ENCODE data around the gene RAPGEF1.
"Not testable (repeated sequence)": the region's sequence is repeated elsewhere in the genome, so short reads cannot be mapped to it uniquely, and the experiment has no call there.

The RAPGEF1 gene

DNA sequence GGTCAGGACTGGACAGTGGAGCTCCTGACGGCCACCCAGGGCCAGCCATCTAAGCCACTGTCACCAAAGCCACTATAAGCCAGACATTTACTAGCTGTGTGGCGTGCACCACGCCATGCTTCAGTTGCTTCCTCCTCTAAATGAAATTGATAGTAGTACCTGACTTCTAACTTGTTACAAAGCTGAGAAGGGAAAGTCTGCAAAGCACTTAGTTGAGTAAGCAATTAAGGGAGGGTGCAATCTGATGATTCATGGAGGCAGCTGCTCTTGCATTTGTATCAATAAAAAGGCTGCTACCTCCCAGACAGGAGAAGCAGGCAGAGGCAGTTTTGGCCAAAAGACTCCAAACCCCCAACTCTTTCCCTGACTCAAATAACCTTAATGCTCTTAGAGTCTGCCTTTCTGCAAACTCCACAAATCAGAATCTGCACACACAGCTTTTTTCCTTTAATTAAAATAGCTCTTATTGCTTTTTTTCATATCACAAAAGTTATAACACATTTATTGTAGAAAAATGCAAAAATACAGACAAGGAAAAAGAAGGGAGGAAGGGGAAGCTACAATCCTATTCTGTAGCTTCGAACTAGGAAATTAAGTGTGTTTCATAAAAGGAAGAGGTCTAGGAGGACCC lies 19.3 kb upstream of the RAPGEF1 start:
- TF ChIP-seq, protein P1, sequence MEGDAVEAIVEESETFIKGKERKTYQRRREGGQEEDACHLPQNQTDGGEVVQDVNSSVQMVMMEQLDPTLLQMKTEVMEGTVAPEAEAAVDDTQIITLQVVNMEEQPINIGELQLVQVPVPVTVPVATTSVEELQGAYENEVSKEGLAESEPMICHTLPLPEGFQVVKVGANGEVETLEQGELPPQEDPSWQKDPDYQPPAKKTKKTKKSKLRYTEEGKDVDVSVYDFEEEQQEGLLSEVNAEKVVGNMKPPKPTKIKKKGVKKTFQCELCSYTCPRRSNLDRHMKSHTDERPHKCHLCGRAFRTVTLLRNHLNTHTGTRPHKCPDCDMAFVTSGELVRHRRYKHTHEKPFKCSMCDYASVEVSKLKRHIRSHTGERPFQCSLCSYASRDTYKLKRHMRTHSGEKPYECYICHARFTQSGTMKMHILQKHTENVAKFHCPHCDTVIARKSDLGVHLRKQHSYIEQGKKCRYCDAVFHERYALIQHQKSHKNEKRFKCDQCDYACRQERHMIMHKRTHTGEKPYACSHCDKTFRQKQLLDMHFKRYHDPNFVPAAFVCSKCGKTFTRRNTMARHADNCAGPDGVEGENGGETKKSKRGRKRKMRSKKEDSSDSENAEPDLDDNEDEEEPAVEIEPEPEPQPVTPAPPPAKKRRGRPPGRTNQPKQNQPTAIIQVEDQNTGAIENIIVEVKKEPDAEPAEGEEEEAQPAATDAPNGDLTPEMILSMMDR (IDR thresholded peaks at IDR 0.05; ENCODE audit: borderline replicate concordance, insufficient read depth, low read depth, low read length), result no peak
- H3K4me3 ChIP-seq (ENCODE audit: low read depth, low read length), result no peak overlapping the region

DNA sequence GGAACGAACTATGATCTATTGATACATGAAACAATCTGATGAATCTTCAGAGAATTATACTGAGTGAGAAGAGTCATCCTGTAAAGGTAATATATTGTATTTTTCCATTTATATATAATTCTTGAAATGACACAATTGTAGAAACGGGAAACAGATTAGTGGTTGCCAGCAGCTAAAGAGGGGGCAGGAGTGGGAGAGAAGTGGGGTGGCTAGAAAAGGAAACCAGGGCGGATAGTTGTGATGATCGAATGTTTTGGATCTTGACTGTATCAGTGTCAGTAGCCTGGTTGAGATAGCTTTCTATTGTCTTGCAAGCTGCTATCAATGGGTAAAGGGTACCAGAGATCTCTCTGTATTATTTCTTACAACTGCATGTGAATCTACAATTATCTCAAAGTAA lies 17.7 kb upstream of the RAPGEF1 start:
- TF ChIP-seq, protein P1 (IDR thresholded peaks at IDR 0.05; ENCODE audit: borderline replicate concordance, insufficient read depth, low read depth, low read length), result no peak

DNA sequence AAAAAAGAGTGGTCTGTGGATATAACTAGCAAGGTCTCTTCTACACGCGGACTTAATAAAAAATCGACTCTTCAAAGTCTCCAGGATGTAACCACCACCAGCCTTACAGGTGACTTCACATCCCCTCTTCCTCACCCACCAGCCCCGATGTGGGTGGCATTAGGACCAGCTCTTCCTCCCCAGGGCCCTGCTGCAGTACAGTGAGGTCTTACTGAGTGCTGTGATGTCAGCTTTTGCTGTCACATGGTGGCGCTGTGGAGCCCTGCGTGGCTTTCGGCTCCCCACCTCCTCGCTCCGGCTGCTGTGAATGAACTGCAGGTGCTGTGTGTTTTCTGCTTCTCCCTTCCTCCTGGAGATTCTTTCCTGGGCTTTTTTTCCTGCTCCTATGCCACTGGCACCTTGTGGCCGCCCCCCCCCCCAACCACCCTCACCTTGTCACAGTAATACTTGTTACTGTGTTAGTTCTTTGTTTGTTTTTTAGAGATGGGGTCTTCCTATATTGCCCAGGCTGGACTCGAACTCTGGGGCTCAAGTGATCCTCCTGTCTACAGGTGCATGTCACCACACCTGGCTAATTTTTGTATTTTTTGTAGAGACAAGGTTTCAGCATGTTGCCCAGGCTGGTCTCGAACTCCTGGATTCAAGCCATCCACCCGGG lies 15.8 kb upstream of the RAPGEF1 start:
- TF ChIP-seq, protein P1 (IDR thresholded peaks at IDR 0.05; ENCODE audit: borderline replicate concordance, insufficient read depth, low read depth, low read length), result peak; percentile 95
- H3K4me3 ChIP-seq (ENCODE audit: low read depth, low read length), result no peak overlapping the region

More for the DNA sequence above, 17.7 kb upstream of the RAPGEF1 start:
- no peak overlapping the region for H3K4me3 ChIP-seq (ENCODE audit: low read depth, low read length)

DNA sequence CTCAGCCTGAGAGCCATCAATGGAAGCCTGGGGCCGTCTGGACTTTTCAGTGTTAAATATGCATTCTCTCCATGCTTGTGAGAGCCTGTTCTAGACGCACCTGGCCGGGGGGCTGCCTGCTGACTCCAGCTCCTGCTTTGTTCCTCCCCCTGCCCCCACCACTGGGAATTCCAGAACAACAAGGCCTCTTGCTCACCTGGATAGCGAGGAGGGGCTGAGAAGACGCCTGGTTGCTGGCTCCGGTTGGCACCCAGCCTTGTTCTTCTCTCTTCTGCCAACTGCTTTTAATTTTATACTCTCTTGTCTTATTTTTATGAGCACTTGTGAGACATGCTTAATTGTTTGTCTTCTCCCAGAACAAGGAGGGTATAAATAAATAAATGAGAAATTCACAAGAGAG lies 15.0 kb upstream of the RAPGEF1 start:
- H3K4me3 ChIP-seq (ENCODE audit: low read depth, low read length), result no peak overlapping the region
- TF ChIP-seq, protein P1 (IDR thresholded peaks at IDR 0.05; ENCODE audit: borderline replicate concordance, insufficient read depth, low read depth, low read length), result no peak

DNA sequence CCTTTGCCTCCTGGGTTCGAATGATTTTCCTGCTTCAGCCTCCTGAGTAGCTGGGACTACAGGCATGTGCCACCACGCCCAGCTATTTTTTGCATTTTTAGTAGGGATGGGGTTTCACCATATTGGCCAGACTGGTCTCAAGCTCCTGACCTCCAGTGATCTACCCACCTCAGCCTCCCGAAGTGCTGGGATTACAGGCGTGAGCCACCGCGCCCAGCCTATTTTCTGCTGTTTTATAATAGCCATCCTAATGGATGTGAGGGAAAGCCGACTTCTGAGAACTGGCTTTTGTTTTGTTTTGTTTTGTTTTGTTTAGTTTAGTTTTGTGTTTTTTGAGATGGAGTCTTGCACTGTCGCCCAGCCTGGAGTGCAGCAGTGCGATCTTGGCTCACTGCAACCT lies 13.9 kb upstream of the RAPGEF1 start:
- H3K4me3 ChIP-seq (ENCODE audit: low read depth, low read length), result not testable (repeated sequence)

DNA sequence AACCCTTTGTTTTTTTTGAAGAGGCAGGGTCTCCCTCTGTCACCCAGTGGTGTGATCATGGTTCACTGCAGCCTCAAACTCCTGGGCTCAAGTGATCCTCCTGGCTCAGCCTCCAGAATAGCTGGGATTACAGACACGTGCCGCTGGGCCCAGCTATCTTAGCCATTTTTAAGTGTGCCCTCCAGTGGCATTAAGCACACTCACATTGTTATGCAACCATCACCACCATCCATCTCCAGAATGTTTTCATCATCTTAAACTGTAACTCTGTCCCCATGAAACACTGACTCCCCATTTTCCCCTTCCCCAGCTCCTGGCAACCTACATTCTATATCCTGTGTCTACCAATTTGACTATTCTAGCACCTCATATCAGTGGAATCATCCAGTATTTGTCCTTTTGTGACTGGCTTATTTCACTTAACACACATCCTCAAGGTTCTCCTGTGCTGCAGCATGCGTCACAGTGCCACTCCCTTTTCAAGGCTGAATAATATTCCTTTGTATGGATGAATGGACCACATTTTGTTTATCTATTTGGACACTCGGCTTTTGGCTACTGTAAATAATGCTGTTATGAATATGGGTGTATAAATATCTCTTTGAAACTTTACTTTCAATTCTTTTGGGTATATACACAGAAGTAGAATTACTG lies 12.5 kb upstream of the RAPGEF1 start:
- H3K4me3 ChIP-seq (ENCODE audit: low read depth, low read length), result no peak overlapping the region
- TF ChIP-seq, protein P1 (IDR thresholded peaks at IDR 0.05; ENCODE audit: borderline replicate concordance, insufficient read depth, low read depth, low read length), result no peak

DNA sequence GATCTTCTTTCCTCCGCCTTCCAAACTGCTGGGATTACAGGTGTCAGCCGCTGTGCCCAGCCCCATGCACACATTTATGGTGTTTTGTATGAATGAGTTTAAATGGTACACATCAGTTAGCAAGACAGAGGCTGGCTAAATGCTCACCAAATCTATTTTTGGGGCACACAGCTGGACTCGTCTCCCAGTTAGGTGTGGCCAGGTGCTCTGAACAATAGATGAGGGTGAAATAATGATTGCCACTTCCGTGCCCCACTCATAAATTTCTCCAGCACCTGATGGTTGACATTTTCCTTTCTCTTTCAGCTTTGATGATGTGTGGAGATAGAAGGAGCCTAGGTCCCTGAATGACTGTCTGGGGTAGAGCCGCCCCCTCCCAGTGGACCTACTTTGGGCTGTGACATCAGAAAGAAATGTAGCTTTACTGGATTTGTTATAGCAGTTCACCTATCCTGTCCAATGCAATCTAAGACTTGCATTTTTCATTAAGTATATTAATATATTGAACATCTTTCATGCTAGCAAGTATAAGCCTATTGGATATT lies 8.6 kb upstream of the RAPGEF1 start:
- no peak overlapping the region for H3K4me3 ChIP-seq (ENCODE audit: low read depth, low read length)
- TF ChIP-seq, protein P1 (IDR thresholded peaks at IDR 0.05; ENCODE audit: borderline replicate concordance, insufficient read depth, low read depth, low read length), result no peak
